Fibroblast of the aortic adventitia (primary cell): ENCODE results near the gene SENP8. TPM values are rescaled to one million over a fixed set of nuclear protein-coding genes. Genes with fewer than 3 reads are reported as not detected.
A peak's percentile ranks its signal among the peaks of the same experiment; 100 is the strongest.

Experiments
- DNase-seq: peaks from one replicate; pipeline ENCODE4 v3.0.0-alpha.2; 2010; ENCODE audit warnings: low read depth
- H3K4me3 ChIP-seq: 2 replicates; pipeline ENCODE4 v1.5.1; 2011; ENCODE audit warnings: low read depth, mild to moderate bottlenecking, control low read depth, low read length, moderate library complexity
- CTCF ChIP-seq: IDR thresholded peaks from 2 replicates; pipeline ENCODE4 v1.5.1; 2011; ENCODE audit warnings: mild to moderate bottlenecking, low read length, control low read depth, inconsistent platforms; ENCODE audit not compliant: insufficient read depth
- total RNA-seq: library from RNA; depleted of rRNA; stranded (reverse); fragments of >200 nt; gene quantifications from 2 replicates; pipeline ENCODE4 v1.2.3, GENCODE V29; 2012; ENCODE audit warnings: low replicate concordance

The SENP8 gene
- total RNA-seq, 1 donor: 3.8 TPM

- DNase-seq: no peak
- TF ChIP-seq CTCF: no peak
- H3K4me3 ChIP-seq: no peak overlapping the region
Observed at GRCh38 chr15:72160696-72161245, 42.6 kb downstream of the SENP8 start.

- DNase-seq: no peak
- H3K4me3 ChIP-seq: no peak overlapping the region
- no peak for TF ChIP-seq CTCF
Observed at GRCh38 chr15:72161361-72162132, 43.3 kb downstream of the SENP8 start.

- DNase-seq: no peak
- TF ChIP-seq CTCF: peak; percentile 9
- H3K4me3 ChIP-seq: no peak overlapping the region
Observed at GRCh38 chr15:72162569-72162968, 44.4 kb downstream of the SENP8 start.

GRCh38 chr15:72163719-72164118 is 45.5 kb downstream of the SENP8 start:
- H3K4me3 ChIP-seq: no peak overlapping the region
- DNase-seq: no peak
- TF ChIP-seq CTCF: no peak

- no peak for DNase-seq
- TF ChIP-seq CTCF: no peak
- H3K4me3 ChIP-seq: no peak overlapping the region
Observed at GRCh38 chr15:72166716-72167417, 48.7 kb downstream of the SENP8 start.

- no peak overlapping the region for H3K4me3 ChIP-seq
- no peak for TF ChIP-seq CTCF
- no peak for DNase-seq
Observed at GRCh38 chr15:72167445-72167844, 49.2 kb downstream of the SENP8 start.
